ENCODE data around the gene OSBP. TPM values are rescaled to one million over a fixed set of nuclear protein-coding genes. Genes with fewer than 3 reads are reported as not detected.
A peak's percentile ranks its signal among the peaks of the same experiment; 100 is the strongest.

OSBP gene
- total and polyA plus RNA-seq, 9 of the 15 experiments (the other 6 are each of a cell fraction or from before 2014, with no cell fraction given), result 11.7 to 49.0 (median 28.7) TPM

DNA sequence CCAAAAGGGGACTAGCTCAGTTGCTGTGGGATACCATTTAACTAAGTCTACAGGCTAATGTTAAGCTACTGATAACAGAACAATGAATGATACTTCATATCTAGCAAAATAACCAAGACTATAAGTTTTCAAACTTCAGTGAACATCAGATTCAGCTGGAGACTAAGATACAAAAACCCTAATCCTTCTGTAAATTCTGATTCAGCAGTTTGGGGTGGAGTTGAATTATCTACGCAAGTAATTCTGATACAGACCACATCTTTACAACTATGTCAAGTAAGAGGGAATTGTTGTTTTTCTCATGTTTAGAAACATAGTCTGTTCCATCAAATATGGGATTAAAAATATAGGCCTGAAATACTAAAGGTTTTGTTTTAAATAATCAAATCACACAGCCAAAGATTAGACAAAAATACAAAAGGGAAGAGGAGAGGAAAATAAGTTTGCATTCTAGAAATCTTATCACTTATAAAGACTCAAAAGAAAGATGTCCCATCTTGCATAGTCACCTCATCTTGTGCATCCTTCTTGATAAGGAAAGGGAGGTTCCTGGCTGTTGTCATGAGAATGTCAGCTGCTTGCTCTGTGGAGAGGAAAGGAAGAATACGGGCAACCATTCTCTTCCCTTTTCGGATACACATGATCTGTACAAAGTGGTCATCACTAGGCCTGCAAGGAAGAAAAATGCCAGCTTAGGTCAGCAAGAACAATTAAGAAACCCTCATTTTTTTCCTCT is 31.8 kb upstream of the OSBP start (continued):
- TF ChIP-seq DMBX1 (CRISPR knock-in tag; IDR thresholded peaks at IDR 0.05; ENCODE audit: borderline replicate concordance), result no peak
- TF ChIP-seq, protein P1, sequence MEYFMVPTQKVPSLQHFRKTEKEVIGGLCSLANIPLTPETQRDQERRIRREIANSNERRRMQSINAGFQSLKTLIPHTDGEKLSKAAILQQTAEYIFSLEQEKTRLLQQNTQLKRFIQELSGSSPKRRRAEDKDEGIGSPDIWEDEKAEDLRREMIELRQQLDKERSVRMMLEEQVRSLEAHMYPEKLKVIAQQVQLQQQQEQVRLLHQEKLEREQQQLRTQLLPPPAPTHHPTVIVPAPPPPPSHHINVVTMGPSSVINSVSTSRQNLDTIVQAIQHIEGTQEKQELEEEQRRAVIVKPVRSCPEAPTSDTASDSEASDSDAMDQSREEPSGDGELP (CRISPR knock-in tag; IDR thresholded peaks at IDR 0.05; ENCODE audit: borderline replicate concordance), result no peak
- TF ChIP-seq RCOR1 (IDR thresholded peaks at IDR 0.05; ENCODE audit: borderline replicate concordance in 1 of 2, low read depth in 2 of 2, low read length in 2 of 2), result peak in 1 of 2 experiments; percentile 76; a peak in 2 of 4 replicates
- no peak for TF ChIP-seq ZNF778 (CRISPR knock-in tag; IDR thresholded peaks at IDR 0.05)
- TF ChIP-seq SMARCB1 (IDR thresholded peaks at IDR 0.05; ENCODE audit: insufficient read length, low read depth), result no peak
- TF ChIP-seq ZNF232 (CRISPR knock-in tag; IDR thresholded peaks at IDR 0.05), result no peak
- no peak for TF ChIP-seq ZNF274 (IDR thresholded peaks at IDR 0.05; ENCODE audit: borderline replicate concordance, low read depth, low read length)
- TF ChIP-seq MAFG (tag; conservative IDR thresholded peaks at IDR 0.05), result peak; percentile 71
- TF ChIP-seq, protein P2, sequence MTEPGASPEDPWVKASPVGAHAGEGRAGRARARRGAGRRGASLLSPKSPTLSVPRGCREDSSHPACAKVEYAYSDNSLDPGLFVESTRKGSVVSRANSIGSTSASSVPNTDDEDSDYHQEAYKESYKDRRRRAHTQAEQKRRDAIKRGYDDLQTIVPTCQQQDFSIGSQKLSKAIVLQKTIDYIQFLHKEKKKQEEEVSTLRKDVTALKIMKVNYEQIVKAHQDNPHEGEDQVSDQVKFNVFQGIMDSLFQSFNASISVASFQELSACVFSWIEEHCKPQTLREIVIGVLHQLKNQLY (CRISPR knock-in tag; conservative IDR thresholded peaks at IDR 0.05), result no peak
- no peak for TF ChIP-seq ELF2 (CRISPR knock-in tag; IDR thresholded peaks at IDR 0.05)
- 0 out of 2 replicates have a peak, but pooled peaks have one; percentile 49 for TF ChIP-seq SMAD3 (CRISPR knock-in tag; conservative IDR thresholded peaks at IDR 0.05)
- no peak for TF ChIP-seq NEUROD1 (IDR thresholded peaks at IDR 0.05; ENCODE audit: borderline replicate concordance, low read depth, low read length, partially characterized antibody)
- no peak for TF ChIP-seq ZEB2 (IDR thresholded peaks at IDR 0.05)
- peak; percentile 44; the same call in 1 of the 2 replicates for TF ChIP-seq ZNF766 (CRISPR knock-in tag; conservative IDR thresholded peaks at IDR 0.05)
- TF ChIP-seq PRPF4 (IDR thresholded peaks at IDR 0.05; ENCODE audit: insufficient read depth, low read depth, low read length, poor library complexity, severe bottlenecking), result no peak
- TF ChIP-seq ZNF431 (CRISPR knock-in tag; IDR thresholded peaks at IDR 0.05), result no peak
- TF ChIP-seq PHF21A (IDR thresholded peaks at IDR 0.05; ENCODE audit: borderline replicate concordance, low read depth), result no peak
- TF ChIP-seq, protein P3, sequence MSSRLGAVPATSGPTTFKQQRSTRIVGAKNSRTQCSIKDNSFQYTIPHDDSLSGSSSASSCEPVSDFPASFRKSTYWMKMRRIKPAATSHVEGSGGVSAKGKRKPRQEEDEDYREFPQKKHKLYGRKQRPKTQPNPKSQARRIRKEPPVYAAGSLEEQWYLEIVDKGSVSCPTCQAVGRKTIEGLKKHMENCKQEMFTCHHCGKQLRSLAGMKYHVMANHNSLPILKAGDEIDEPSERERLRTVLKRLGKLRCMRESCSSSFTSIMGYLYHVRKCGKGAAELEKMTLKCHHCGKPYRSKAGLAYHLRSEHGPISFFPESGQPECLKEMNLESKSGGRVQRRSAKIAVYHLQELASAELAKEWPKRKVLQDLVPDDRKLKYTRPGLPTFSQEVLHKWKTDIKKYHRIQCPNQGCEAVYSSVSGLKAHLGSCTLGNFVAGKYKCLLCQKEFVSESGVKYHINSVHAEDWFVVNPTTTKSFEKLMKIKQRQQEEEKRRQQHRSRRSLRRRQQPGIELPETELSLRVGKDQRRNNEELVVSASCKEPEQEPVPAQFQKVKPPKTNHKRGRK (tag; IDR thresholded peaks at IDR 0.05), result no peak
- no peak for TF ChIP-seq GABPA (tag; conservative IDR thresholded peaks at IDR 0.05; ENCODE audit: low read depth)
- TF ChIP-seq ZNF589 (CRISPR knock-in tag; IDR thresholded peaks at IDR 0.05; ENCODE audit: low read depth), result no peak

All from K562 (cell line).